Stomach (tissue), 4 donors: ENCODE results near the gene PCSK2.

ENCODE experiments used
- CTCF ChIP-seq, 7 experiments: fragments of 450-650 bp in 4 of 7; fragments of 200-600 bp in 3 of 7; sonication (generic) in 3 of 7; IDR thresholded peaks; one replicate each; pipeline ENCODE4 v1.5.1; 2016 to 2019; ENCODE audit warnings: antibody characterized with exemption in 7 of 7, control low read depth in 2 of 7, mild to moderate bottlenecking in 1 of 7
- EP300 ChIP-seq: sonication (generic); formaldehyde crosslinking; IDR thresholded peaks from one replicate; pipeline ENCODE4 v1.6.1; 2017; ENCODE audit warnings: antibody characterized with exemption
- POLR2A ChIP-seq, 4 donors: fragments of 450-650 bp; IDR thresholded peaks; one replicate each; pipeline ENCODE4 v1.6.1; 2016; ENCODE audit warnings: antibody characterized with exemption in 4 of 4, control low read depth in 2 of 4, mild to moderate bottlenecking in 1 of 4, moderate library complexity in 1 of 4
- POLR2AphosphoS5 ChIP-seq, 3 donors: sonication (generic); formaldehyde crosslinking; IDR thresholded peaks; one replicate each; pipeline ENCODE4 v1.6.1; 2016; ENCODE audit warnings: antibody characterized with exemption in 3 of 3

GRCh38 chr20:17419479-17420041 is 192.7 kb downstream of the PCSK2 start:
- TF ChIP-seq POLR2A (IDR thresholded peaks at IDR 0.05) (no peak), CTCF (IDR thresholded peaks at IDR 0.05) (no peak), POLR2AphosphoS5 (IDR thresholded peaks at IDR 0.05) (no peak), EP300 (no peak)
